ENCODE results near the gene KCNQ1OT1. TPM values are rescaled to one million over a fixed set of nuclear protein-coding genes. Genes with fewer than 3 reads are reported as not detected.
A peak's percentile ranks its signal among the peaks of the same experiment; 100 is the strongest.

Gene KCNQ1OT1
- total RNA-seq, 1 donor from 2014 or later, result 1.2 TPM

GRCh38 chr11:2563213-2564007 lies 136.4 kb downstream of the KCNQ1OT1 start:
- no peak for DNase-seq (ENCODE audit: low spot score)
- peak; percentile 18 for ATAC-seq

GRCh38 chr11:2562890-2563212 lies 136.9 kb downstream of the KCNQ1OT1 start:
- ATAC-seq (no peak), DNase-seq (ENCODE audit: low spot score) (no peak)

DNA sequence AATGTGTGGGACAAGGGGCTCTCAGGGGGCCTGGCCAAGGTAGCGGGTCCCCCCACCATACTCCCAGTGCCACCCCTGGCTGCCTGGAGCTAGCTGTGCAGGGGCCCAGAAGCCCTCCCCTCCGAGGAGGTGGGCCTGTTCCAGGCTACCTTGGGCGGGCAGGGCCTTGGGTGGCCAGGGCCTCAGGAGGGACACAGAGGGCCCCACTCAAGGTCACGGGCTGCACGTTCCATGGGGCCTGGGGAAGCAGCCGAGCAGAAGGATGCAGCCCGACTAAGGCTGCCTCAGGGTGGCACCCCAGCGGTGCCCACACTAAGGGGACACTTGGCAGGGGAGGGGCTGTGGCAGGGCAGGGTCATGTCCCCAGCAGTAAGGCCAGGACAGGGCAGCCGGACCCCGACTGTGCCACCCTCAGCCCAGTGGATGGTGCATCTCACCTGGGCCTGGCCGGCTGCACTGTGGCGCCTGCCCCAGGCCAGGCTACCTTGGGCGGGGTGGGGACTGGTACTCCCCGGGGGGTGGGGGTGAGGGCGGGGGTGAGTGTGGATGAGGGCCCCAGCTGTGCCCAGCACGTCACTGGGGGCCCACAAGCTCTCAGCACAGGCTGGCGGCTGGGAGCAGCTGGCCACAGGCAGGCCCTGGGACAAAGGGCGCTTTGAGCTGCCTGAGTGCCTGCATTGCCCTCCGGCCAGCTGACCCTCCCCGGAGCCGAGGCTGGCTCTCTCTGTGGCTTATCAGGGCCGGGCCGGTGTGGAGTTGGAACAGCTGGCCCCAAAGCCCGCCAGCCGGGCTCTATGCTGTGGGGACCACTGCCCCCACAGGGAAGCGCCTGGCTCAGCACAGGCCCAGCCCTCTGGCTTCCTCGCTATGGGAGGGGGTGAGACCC lies 137.9 kb downstream of the KCNQ1OT1 start:
- ATAC-seq (peak; percentile 81), DNase-seq (ENCODE audit: low spot score) (no peak)

GRCh38 chr11:2559527-2560311 lies 140.1 kb downstream of the KCNQ1OT1 start:
- no peak for DNase-seq (ENCODE audit: low spot score)
- ATAC-seq, result no peak

GRCh38 chr11:2558861-2559526 lies 140.8 kb downstream of the KCNQ1OT1 start:
- no peak for DNase-seq (ENCODE audit: low spot score)

DNA sequence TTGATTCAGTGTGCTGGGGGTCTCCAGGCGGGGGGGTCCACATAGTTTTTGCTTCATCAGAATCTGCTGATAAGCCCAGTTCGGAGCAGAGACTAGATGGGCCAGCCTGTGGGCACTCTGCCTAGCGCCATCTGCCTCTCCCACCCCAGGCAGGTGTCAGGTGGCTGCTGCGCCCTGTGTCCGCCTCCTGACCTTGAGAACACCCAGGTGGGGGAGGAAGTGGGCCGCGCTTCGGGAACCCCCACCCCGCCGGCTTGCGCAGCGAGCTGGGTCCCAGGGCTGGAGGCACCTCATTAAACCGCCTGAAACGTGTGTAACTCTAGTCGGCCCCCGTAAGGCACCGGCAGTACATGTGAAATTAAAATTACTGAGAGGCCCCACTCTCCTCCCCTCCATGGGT lies 141.4 kb downstream of the KCNQ1OT1 start:
- ATAC-seq, result no peak
- no peak for DNase-seq (ENCODE audit: low spot score)

More at GRCh38 chr11:2558861-2559526, 140.8 kb downstream of the KCNQ1OT1 start:
- no peak for ATAC-seq

Other genes starting within 250 kb of the KCNQ1OT1 start
- 8.4 TPM for gene CDKN1C, start 185.8 kb upstream of the KCNQ1OT1 start, total RNA-seq
- gene PHLDA2, start 229.4 kb upstream of the KCNQ1OT1 start, total RNA-seq, result 1.3 TPM

Measured in left lobe of liver (tissue), 2 donors.